SK-N-SH (cell line): ENCODE results near the gene MID1.

Experiments
- CTCF ChIP-seq: fragments of 200-600 bp; sonication (generic); IDR thresholded peaks from 2 replicates; pipeline ENCODE4 v1.6.1; 2017; ENCODE audit warnings: antibody characterized with exemption, mild to moderate bottlenecking, moderate library complexity
- POLR2AphosphoS5 ChIP-seq: IDR thresholded peaks from 2 replicates; pipeline ENCODE4 v1.6.1; 2012; ENCODE audit warnings: low read depth, low read length
- REST ChIP-seq: IDR thresholded peaks from 2 replicates; pipeline ENCODE4 v1.6.1; 2012; ENCODE audit warnings: mild to moderate bottlenecking, low read depth, low read length, moderate library complexity
- RFX5 ChIP-seq: IDR thresholded peaks from 2 replicates; pipeline ENCODE4 v1.6.1; 2012; ENCODE audit warnings: mild to moderate bottlenecking, improper control_type of control experiment, low read length
- SIN3A ChIP-seq: IDR thresholded peaks from 2 replicates; pipeline ENCODE4 v1.6.1; 2012; ENCODE audit warnings: low read depth, mild to moderate bottlenecking, low read length, moderate library complexity, borderline replicate concordance

GRCh38 chrX:10529344-10529743, 91.0 kb downstream of the MID1 start:
- no peak for TF ChIP-seq CTCF
- no peak for TF ChIP-seq SIN3A
- no peak for TF ChIP-seq POLR2AphosphoS5
- TF ChIP-seq REST: no peak
- TF ChIP-seq RFX5: no peak
